CD4-positive, alpha-beta T cell treated with Interleukin-4 for 4 hours (primary cell): ENCODE measurements around the gene GRIK3.

Experiments
- DNase-seq: peaks from one replicate; pipeline ENCODE4 v3.0.0-alpha.2; 2020

The GRIK3 gene

GRCh38 chr1:37042506-37042905 is 8.2 kb upstream of the GRIK3 start:
- no peak for DNase-seq

GRCh38 chr1:37041483-37041882 is 7.2 kb upstream of the GRIK3 start:
- DNase-seq = no peak

DNA sequence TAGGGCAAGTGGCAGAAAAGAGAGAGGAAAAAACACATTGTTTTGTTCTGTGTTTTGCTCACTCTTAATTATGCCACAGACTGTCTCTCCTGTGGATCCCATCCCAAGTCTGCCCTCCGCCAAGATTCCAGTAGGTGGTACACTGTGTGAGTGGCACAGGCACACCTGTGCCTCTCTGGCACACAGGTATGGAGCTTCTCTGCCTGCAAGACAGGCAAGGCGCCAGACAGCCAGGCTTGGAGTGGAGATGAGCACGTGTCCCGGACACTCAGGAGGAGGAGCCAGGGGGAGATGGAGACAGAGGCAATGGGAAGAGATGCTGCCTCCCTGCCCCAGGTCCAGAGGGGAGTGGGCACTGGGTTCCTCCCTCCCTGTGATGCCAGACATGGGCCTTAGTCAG is 6.5 kb upstream of the GRIK3 start:
- DNase-seq = no peak

DNA sequence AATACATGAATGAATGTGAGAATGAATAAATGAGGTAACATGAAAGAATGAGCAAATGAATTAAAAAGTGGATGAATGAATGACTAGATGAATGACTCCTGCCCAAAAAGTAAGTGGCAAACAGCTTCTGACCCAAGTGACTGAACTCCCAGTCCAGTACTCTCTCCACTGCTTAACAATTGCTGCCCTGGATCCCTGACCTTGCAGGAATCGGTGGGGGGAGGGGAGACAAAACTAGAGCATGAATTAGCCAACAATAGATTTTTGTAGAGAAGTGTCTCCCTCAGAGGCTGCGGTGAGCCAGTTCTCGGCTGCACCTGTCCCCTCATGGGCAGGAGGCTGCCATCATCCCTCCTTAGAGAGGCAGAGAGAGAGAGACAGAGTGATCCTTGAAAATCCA is 5.9 kb upstream of the GRIK3 start:
- DNase-seq = no peak

GRCh38 chr1:37038227-37039093 is 4.1 kb upstream of the GRIK3 start:
- DNase-seq = no peak

- no peak for DNase-seq
Observed at GRCh38 chr1:37037690-37038089, 3.4 kb upstream of the GRIK3 start.

DNA sequence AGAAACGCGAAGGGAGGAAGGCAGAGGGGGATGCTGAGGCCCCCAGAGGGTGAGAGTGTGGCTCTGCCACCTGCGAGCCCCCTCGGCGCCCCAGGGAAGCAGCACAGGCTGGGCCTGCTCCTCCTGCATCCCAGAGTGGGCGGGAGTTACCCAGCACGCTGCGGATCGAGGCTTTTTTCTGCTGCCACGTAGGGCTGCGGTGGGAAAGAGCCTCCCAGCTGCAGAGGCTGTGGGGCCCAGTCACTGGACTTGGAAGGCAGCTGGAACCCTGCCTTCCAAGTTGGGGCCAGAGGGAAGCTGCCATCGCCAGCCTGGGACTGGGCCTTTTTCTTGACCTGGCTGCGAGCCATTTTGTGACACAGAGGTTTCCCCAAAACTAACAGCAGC is 2.3 kb upstream of the GRIK3 start:
- no peak for DNase-seq

- no peak for DNase-seq
Observed at GRCh38 chr1:37035796-37036666, 1.7 kb upstream of the GRIK3 start.

DNA sequence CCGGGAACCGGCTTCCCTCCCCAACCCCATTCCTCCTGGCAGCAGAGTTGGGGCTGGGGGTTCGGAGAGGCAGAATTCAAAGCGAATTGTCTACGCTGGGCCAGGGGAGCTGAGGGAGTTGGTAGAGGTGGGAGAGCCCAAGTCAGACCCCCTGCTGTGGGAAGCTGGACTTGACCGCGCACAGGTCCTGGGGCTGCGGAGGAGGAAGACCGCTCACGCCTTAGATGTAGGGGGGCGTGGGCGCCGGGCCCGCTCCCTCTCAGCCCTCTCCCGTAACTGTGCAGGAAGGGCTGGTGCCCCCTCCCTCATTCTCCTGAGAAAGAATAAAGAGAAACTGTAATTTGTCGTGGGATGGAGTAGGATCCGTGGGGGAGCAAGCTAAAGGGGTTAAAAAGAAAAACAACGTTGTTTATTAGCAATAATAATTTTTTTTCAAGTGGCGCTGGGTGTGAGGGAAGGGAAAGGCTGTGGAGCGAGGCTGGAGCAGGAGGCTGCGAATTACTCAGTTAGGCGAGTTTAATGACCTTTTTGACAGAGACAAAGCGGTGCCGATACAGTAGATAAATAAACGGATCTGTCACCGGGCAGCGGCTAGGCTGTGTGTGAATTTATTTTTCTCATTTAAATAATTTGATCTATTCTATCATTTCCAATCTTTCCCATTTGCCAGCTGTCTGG is 838 bp upstream of the GRIK3 start:
- no peak for DNase-seq

GRCh38 chr1:37033355-37034101 is 787 bp downstream of the GRIK3 start:
- DNase-seq = no peak

DNA sequence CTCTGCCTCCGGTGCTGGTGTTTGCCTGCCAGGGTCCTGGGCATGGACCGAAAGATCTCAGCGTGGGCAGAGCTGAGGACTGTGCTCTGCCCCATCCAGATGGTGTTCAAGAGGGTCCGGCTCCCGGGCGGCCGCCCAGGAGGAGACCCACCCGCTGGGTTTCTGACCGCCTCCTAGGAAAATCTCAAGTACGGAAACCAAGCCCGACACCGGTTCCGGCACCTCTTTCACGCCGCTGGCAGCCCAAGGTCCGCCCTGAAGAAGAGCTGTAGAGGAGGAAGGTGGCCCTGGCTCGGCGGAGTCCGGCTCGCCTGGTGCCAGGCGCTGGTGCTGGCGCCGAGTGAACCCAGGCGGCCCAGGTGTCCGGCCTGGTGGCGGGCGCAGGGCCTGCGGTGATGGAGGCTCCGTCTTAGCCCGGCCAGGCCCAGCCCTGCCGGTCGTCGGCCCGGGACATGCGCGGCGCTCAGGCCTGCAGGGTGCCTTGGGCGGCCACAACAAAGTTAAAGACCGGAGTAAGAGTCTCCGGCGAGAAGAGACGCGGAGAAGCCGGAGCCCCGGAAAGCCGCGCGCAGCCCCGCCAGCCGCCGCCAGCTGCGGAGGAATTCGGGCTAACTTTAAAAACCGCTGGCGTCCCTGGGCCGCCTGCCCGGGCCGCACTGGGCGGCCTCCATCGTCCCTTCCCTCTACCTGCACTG is 1.5 kb downstream of the GRIK3 start:
- DNase-seq = no peak

DNA sequence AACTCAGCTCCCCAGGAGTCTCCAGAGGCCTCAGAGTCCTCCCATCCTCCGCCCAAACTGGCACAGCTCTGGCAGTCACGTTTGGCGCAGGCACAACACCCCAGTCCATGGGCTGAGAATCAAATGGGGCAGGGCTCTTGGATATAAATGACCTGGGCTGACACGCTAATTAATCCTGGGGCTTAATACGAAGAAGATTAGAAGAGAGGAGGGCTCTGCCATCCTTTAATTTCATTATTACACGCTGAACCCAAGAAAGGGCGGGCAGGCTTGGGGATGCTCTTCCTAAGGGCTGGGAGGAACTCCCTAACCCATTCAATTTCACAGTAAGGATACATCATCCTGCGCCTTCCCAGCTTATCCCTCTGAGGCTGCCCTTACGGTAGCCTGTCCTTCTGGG is 2.4 kb downstream of the GRIK3 start:
- DNase-seq = no peak

- DNase-seq = no peak
Observed at GRCh38 chr1:37031429-37031828, 2.9 kb downstream of the GRIK3 start.

DNA sequence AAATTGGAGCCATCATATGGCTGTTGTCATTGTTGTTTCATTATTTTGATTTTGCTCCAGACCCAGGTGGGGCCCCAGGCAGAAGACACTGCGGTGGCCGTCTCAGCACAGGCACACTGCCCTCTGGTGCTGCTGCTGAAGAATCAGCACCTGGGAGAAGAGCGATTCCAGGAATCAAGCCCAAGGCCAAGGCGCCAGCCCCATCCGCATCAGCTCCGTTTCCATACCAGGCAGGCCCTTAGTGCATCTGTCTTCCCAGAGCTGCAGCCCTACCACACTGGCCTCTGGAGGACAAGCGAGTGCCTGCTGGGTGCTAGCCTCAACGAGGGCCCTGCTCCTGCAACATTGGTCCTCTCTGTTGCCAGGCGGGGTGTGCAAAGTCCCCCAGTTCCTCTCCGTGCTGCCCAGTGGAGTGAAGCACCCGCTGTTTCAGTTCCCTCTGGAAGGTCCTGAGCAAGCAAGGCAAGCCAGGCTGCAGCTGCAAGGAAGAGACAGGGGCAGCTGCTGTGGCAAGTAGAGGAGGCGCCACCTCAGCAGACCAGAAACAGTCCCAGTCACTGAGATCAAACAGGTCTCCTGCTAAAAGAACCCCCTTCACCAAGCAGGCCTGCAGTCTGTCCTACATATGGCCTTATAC is 5.2 kb downstream of the GRIK3 start:
- no peak for DNase-seq

- no peak for DNase-seq
Observed at GRCh38 chr1:37021502-37021901, 12.8 kb downstream of the GRIK3 start.

- no peak for DNase-seq
Observed at GRCh38 chr1:37020653-37021277, 13.6 kb downstream of the GRIK3 start.

DNA sequence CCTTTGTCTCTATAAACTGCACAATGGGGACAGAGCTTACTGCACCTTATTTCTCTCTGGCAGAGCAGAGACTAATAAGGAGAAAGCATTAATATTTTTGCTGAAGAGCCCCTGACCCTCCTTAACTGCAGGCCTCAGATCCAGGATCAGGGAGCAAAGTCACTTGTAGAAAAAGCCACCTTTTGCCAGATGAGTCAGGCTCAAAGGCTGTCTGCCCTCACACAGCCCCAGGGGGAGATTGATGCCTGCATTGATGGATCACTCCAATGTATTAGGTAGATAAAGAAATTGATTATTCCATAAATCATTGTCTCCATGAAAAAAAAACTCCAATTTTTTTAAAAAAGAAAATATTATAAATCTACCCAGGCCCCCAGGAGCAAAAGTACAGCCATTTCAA is 15.8 kb downstream of the GRIK3 start:
- no peak for DNase-seq

DNA sequence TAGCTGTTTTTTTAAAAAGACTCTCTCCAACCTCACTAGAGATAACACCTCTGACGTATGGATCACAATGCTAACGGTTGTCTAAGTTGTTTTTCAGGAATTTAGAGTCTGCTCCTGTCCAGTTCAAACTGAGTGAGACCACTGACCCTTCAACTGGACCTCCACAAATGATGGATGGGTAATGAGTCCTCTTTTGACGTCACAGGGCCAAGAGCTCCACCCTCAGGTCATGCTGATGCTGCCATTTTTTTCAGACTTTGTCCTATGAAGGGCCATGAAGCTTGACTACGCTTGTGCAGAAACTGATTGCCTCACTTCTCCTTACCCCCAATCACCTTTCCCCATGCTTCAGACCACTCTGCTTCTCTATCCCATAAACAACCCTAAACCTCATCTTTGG is 16.6 kb downstream of the GRIK3 start:
- no peak for DNase-seq

DNA sequence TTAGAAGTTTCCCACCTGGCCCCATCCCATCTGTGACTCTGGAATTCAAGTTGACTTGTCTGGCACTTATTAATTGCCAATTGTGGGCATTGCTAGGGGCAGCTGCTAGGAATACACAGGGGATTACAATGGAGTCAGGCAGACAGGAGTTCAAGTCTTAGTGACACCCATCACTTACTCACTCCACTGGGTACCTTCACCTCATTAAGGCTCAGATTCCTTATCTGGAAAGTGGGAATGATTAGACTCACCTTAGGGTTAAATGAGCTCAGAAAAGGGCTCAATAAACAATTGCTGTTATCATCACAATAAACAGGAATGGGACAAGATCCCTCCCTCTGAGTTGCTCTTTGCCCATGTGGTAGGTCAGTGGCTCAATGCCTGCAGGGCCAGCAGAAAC is 18.2 kb downstream of the GRIK3 start:
- DNase-seq = no peak

GRCh38 chr1:37015713-37016112 is 18.6 kb downstream of the GRIK3 start:
- DNase-seq = no peak

GRCh38 chr1:37012226-37012625 is 22.1 kb downstream of the GRIK3 start:
- DNase-seq = no peak
